ENCODE results near the gene EFS.

EFS gene

GRCh38 chr14:23379366-23380196 is 14.6 kb upstream of the EFS start:
- in situ Hi-C loops (cut with MboI; ENCODE audit: low sequenced_read_pairs) = no loop called here

- in situ Hi-C loops (cut with MboI; ENCODE audit: low sequenced_read_pairs) = no loop called here
Measured at GRCh38 chr14:23378612-23379220, 13.7 kb upstream of the EFS start.

- in situ Hi-C loops (cut with MboI; ENCODE audit: low sequenced_read_pairs) = no loop called here
Measured at GRCh38 chr14:23377573-23378563, 12.9 kb upstream of the EFS start.

GRCh38 chr14:23377198-23377550 is 12.2 kb upstream of the EFS start:
- in situ Hi-C loops (cut with MboI; ENCODE audit: low sequenced_read_pairs) = no loop called here

GRCh38 chr14:23376482-23377197 is 11.7 kb upstream of the EFS start, which contains the start of gene CMTM5:
Gene CMTM5 (plus strand): TSS chr14:23377046. CDS start chr14:23377252, 206 bp downstream.
- in situ Hi-C loops (cut with MboI; ENCODE audit: low sequenced_read_pairs) = no loop called here

- in situ Hi-C loops (cut with MboI; ENCODE audit: low sequenced_read_pairs) = no loop called here
Measured at GRCh38 chr14:23375527-23376251, 10.7 kb upstream of the EFS start.

GRCh38 chr14:23373041-23373440 is 8.1 kb upstream of the EFS start:
- in situ Hi-C loops (cut with MboI; ENCODE audit: low sequenced_read_pairs) = no loop called here

GRCh38 chr14:23372509-23372908 is 7.5 kb upstream of the EFS start, which contains the start of gene IL25:
Gene IL25 (plus strand): TSS chr14:23372809.
- in situ Hi-C loops (cut with MboI; ENCODE audit: low sequenced_read_pairs) = no loop called here

DNA sequence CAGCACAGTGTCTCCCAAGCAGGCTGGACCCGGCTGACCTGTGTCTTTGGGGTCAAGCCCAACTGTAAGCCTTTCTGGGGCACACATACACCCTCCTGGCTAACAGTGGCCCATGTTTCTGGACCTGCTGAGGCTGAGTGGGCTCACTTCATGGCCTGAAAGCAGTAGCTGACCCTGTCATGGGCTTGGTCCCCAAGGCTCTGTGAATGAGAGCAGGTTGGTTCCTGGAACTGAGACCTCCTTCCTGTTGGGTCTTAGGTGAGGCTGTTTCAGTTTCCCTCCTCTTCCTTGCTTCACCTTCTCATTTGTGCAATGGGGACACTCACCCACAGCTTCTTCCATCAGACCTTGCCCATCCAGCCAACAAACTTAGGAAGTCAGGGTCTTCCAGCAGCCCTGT is 6.9 kb upstream of the EFS start:
- in situ Hi-C loops (cut with MboI; ENCODE audit: low sequenced_read_pairs) = no loop called here

DNA sequence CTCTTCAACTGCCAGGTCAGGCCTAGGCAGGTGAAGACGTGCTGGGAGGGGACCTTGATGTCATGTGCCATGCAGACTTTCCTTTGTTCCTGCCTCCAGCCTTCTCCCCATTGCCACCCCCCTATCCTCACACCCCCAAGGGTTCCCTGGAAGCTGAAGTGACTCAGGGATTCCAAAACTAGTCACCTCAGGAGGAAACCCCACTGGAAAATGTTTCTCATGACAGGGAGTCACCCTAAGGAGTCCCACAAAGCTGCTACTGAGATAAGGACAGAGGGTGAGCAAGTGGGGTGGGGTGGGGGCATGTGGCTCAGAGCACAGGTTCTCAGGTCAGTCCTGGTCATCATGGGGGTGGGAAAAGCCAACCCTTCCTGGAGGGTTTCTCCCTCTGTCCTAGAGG is 5.2 kb upstream of the EFS start:
- in situ Hi-C loops (cut with MboI; ENCODE audit: low sequenced_read_pairs) = no loop called here

GRCh38 chr14:23366426-23366921 is 1.5 kb upstream of the EFS start:
- in situ Hi-C loops (cut with MboI; ENCODE audit: low sequenced_read_pairs) = no loop called here

- in situ Hi-C loops (cut with MboI; ENCODE audit: low sequenced_read_pairs) = no loop called here
Measured at GRCh38 chr14:23365732-23366425, 907 bp upstream of the EFS start.

DNA sequence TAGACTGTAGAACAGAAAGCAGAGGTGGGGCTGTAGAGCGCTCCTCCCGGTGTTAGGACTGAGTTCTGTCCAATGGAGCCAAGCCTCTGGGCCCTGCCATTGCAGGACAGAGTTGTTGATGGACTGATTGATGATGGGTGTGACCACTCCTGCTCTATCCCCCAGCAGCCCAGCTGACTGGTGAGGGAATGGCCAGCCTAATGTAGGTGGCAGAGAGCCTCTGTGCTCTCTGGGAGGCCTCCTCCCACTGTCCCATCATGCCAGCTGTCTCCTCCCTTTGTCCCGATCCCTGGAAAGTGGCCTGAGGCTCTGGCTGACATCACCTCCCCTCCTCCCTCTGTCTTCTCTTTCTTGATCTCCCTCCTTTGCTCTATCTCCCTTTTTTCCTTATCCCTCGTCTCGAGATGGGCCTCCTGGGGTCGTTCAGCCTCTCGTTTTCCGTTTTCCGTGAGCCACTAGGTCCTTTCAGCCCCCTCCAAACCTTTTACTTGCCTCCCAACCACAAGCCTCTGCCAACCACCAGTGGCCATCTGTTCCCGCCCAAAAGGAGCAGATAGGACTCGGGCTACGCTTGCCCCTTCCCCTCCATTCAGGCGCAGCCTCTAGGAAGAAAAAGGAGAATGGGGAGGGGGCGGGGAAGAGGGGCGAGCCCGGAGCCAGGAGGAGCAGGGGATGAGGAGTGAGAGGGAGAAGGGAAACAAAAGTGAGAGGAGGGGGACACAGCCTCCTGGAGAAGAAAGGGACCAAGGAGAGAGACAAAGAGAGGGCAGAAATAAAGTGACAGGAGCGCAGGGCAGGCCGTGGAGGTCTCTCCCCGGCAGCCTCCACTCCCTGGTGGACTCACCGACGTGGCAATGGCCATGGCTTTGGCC is 572 bp downstream of the EFS start:
- in situ Hi-C loops (cut with MboI; ENCODE audit: low sequenced_read_pairs) = no loop called here

GRCh38 chr14:23362200-23362599 is 2.8 kb downstream of the EFS start:
- in situ Hi-C loops (cut with MboI; ENCODE audit: low sequenced_read_pairs) = no loop called here

DNA sequence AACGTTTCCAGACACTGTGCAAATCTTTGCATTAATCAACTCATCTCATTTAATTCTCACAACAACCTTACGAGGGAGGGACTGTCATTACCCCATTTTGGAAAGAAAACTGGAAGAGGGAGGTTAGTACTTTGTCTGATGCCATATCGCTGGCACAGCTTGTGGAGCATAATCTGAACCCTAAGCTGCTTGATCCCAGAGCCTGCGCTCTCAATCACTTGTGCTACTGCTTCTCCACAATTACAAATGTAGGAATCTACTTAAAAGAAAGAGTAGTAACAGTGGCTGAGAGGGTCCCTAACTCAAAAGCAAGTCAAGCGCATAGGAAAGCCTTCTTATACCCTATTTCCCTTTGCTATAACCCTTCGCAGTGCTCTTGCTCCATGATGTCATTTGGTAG is 3.2 kb downstream of the EFS start:
- in situ Hi-C loops (cut with MboI; ENCODE audit: low sequenced_read_pairs) = no loop called here

DNA sequence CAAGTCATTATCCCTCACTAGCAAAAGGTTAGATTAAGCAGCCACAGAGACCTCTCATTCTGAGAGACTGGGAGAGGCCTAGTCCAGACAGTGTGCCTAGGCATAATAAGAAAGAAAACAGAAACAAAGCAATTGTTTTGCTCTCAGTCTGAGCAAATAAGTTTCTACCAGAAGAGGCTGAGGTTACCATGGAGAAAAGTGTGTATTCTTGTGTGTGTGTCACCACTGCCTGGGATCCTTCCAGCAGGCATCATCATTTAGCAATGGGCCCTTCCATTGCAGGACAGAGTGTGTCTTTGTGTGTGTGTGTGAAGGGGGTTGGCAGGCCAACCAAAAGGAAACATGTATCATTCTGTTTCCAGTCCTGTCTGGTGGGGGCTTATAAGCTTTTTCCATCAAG is 3.7 kb downstream of the EFS start:
- in situ Hi-C loops (cut with MboI; ENCODE audit: low sequenced_read_pairs) = no loop called here

- in situ Hi-C loops (cut with MboI; ENCODE audit: low sequenced_read_pairs) = no loop called here
Measured at GRCh38 chr14:23360496-23360895, 4.5 kb downstream of the EFS start.

DNA sequence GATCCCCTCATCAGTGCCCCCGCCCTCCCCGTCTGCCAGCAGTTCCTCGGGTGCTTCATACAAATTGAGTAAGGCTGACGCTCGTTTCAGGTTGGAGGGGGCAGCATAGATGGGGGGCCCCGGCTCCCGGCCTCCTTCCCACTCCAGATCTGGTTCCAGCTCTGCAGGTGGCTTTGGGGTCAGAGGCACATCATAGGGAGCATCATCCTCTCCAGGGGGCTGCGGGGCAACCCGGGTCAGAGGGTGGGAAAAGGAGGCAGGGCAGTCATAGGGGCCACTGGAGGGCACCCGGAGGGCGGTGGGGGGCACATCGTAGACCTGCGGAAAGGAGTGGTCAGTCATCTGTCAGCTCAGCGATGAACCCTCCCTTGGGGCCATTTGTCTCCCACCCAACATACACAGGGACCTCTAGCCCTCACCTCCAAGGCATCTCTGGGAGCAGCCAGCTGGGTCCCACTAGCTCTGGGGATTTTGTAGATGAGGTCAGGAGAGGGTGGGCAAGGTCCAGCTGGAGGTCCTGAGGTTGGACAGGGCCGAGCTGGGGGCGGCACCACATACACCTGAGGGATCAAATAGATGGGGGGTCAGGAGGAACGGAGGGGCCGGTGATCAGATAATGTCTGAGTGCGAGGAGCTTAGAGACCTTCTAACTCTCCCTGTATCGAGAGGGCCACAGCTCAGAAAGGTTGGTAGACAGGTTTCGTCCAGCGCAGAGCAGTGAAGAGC is 5.1 kb downstream of the EFS start:
- in situ Hi-C loops (cut with MboI; ENCODE audit: low sequenced_read_pairs) = no loop called here

Data from HL-60/S4 treated with retinoic acid at 250 ng/mL for 4 days and 3 days (cell line).